Natural killer cell (primary cell): Measurements from ENCODE around the gene ADRA1B. TPM values are rescaled to one million over a fixed set of nuclear protein-coding genes. Genes with fewer than 3 reads are reported as not detected.

Experiments used
- ATAC-seq, 3 donors: fragments of 150-1000 bp in 2 of 3; fragments of 200-7000 bp in 1 of 3; cut with Tn5 transposase; 1 replicate in 1 of 3; 2 replicates in 2 of 3; pipeline ENCODE4 v1.10.0; 2021; ENCODE audit warnings: mild to moderate bottlenecking in 2 of 3, moderate library complexity in 2 of 3
- DNase-seq, 2 donors: peaks; one replicate each; pipeline versions ENCODE4 v3.0.0 to v3.0.0-alpha.2; 2013 to 2021; ENCODE audit warnings: mixed read lengths in 1 of 2
- H3K27ac ChIP-seq: one replicate; pipeline ENCODE4 v1.5.1; 2013; ENCODE audit warnings: mild to moderate bottlenecking, low read length
- H3K27me3 ChIP-seq: one replicate; pipeline ENCODE4 v1.6.1; 2013; ENCODE audit warnings: low read length; ENCODE audit not compliant: control insufficient read depth, insufficient read depth
- H3K36me3 ChIP-seq: one replicate; pipeline ENCODE4 v1.6.1; 2013; ENCODE audit warnings: low read length; ENCODE audit not compliant: control insufficient read depth, insufficient read depth
- H3K4me1 ChIP-seq: one replicate; pipeline ENCODE4 v1.6.1; 2013; ENCODE audit warnings: low read length; ENCODE audit not compliant: control insufficient read depth, insufficient read depth
- H3K4me3 ChIP-seq: one replicate; pipeline ENCODE4 v1.5.1; 2013; ENCODE audit warnings: low read length
- H3K9me3 ChIP-seq: one replicate; pipeline ENCODE4 v1.6.1; 2013; ENCODE audit warnings: low read length; ENCODE audit not compliant: control insufficient read depth, insufficient read depth
- H3K27ac Mint-ChIP-seq, 2 donors: one replicate each; pipeline ENCODE4 v1.8.0; 2022; ENCODE audit warnings: mild to moderate bottlenecking in 2 of 2, mixed read lengths in 2 of 2, moderate library complexity in 1 of 2
- H3K27me3 Mint-ChIP-seq, 2 donors: one replicate each; pipeline ENCODE4 v1.8.0; 2022; ENCODE audit warnings: low read depth in 2 of 2, mixed read lengths in 2 of 2
- H3K36me3 Mint-ChIP-seq: one replicate; pipeline ENCODE4 v1.8.0; 2022; ENCODE audit warnings: mixed read lengths
- H3K4me1 Mint-ChIP-seq, 2 donors: one replicate each; pipeline ENCODE4 v1.8.0; 2022; ENCODE audit warnings: mixed read lengths in 2 of 2
- H3K4me3 Mint-ChIP-seq: one replicate; pipeline ENCODE4 v1.8.0; 2022; ENCODE audit warnings: mild to moderate bottlenecking, moderate library complexity, mixed read lengths
- H3K9me3 Mint-ChIP-seq, 2 donors: one replicate each; pipeline ENCODE4 v1.8.0; 2022; ENCODE audit warnings: mixed read lengths in 2 of 2
- WGBS: methylation state at CpG from one replicate; pipeline ENCODE4 v1.1.7; 2013; ENCODE audit warnings: missing lambda C conversion rate; ENCODE audit not compliant: insufficient coverage; 5-methylcytosine and 5-hydroxymethylcytosine counted together
- intact Hi-C: fragments of 100-400 bp; cut with micrococcal nuclease; formaldehyde crosslinking; loops from one replicate; pipeline ENCODE4 v1.14.2; 2022
- total RNA-seq, 4 donors: library from RNA; stranded (reverse); fragments of 120-200 nt in 1 of 4; gene quantifications; one replicate each; pipeline versions ENCODE4 v1.2.3 to v1.2.4, GENCODE V29; 2013 to 2022
- TF ChIP-seq, protein P1 (sequence below): fragments of 200-600 bp; IDR thresholded peaks from one replicate; pipeline ENCODE4 v1.8.0; 2022; ENCODE audit warnings: antibody characterized with exemption

Gene ADRA1B
- total RNA-seq, 3 donors from 2014 or later (not counting 1 experiment from before 2014, with no cell fraction given) = not detected

DNA sequence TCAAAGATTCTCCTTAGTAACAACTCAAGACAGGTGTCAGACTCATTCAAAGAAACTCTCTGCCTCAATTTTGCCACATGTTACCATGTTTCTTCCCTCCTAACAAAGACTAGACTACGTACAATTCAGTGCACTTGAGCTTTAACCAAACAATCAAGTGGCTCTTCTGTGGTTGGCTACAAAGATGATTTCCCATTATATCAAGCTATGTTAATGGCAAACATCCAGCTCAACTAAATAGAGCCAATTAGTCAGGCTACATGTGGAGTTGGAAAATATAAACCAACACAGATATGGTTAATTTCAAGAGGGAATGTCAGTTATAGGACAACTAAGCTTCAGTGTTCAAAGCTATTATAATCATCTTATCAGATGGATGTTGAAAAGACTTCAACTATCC, 29.2 kb upstream of the ADRA1B start:
- no peaks in the 10 kb centered on the region for H3K36me3 Mint-ChIP-seq
- H3K9me3 ChIP-seq = no peaks in the 10 kb centered on the region
- DNase-seq (no peak), ATAC-seq (no peak)
- no peak overlapping the region for H3K27ac Mint-ChIP-seq
- 79% methylated on average over 1 of the region's 1 CpG for WGBS
- no peaks in the 10 kb centered on the region for H3K27me3 ChIP-seq
- no peak overlapping the region for H3K4me3 ChIP-seq
- H3K4me1 ChIP-seq = no peaks in the 10 kb centered on the region
- no peak overlapping the region for H3K4me3 Mint-ChIP-seq
- no peaks in the 10 kb centered on the region for H3K4me1 Mint-ChIP-seq
- no peaks in the 10 kb centered on the region for H3K36me3 ChIP-seq
- H3K9me3 Mint-ChIP-seq = peaks cover 0 to 2% of the 10 kb centered on the region in 2 donors
- H3K27me3 Mint-ChIP-seq = peaks cover 7 to 18% of the 10 kb centered on the region in 2 donors
- TF ChIP-seq, protein P1, sequence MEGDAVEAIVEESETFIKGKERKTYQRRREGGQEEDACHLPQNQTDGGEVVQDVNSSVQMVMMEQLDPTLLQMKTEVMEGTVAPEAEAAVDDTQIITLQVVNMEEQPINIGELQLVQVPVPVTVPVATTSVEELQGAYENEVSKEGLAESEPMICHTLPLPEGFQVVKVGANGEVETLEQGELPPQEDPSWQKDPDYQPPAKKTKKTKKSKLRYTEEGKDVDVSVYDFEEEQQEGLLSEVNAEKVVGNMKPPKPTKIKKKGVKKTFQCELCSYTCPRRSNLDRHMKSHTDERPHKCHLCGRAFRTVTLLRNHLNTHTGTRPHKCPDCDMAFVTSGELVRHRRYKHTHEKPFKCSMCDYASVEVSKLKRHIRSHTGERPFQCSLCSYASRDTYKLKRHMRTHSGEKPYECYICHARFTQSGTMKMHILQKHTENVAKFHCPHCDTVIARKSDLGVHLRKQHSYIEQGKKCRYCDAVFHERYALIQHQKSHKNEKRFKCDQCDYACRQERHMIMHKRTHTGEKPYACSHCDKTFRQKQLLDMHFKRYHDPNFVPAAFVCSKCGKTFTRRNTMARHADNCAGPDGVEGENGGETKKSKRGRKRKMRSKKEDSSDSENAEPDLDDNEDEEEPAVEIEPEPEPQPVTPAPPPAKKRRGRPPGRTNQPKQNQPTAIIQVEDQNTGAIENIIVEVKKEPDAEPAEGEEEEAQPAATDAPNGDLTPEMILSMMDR = no peak
- intact Hi-C loops = no loop called here
- no peak overlapping the region for H3K27ac ChIP-seq

DNA sequence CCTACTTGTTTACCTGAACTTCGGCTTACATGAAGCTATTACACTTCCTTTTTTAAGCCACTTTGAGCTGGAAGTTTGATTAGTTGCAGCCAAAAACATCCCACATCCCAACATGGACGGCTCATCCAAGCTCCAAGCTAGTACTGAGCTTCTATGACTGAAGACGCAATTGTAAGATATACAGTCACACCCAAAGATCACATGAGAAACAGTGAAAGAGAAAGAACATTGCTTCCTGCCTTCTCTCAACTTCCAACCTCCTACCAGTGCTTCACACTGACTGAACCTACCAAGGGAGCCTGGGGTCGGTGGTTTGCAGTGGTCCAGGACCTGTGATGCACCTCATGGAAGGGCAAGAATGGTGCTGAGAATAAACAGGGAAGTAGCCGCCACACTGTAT, 27.4 kb upstream of the ADRA1B start:
- Histone ChIP-seq H3K4me1 (no peaks in the 10 kb centered on the region), H3K27me3 (no peaks in the 10 kb centered on the region), H3K27ac (no peak overlapping the region), H3K4me3 (no peak overlapping the region), H3K36me3 (no peaks in the 10 kb centered on the region), H3K9me3 (no peaks in the 10 kb centered on the region)
- TF ChIP-seq, protein P1 = no peak
- no peak overlapping the region for H3K27ac Mint-ChIP-seq
- H3K4me1 Mint-ChIP-seq = no peaks in the 10 kb centered on the region
- no peaks in the 10 kb centered on the region for H3K36me3 Mint-ChIP-seq
- intact Hi-C loops = no loop called here
- H3K9me3 Mint-ChIP-seq = peaks cover 0 to 2% of the 10 kb centered on the region in 2 donors
- 83% methylated on average over 5 of the region's 5 CpGs for WGBS
- DNase-seq = no peak
- no peak overlapping the region for H3K4me3 Mint-ChIP-seq
- peaks cover 6 to 18% of the 10 kb centered on the region in 2 donors for H3K27me3 Mint-ChIP-seq
- no peak for ATAC-seq

DNA sequence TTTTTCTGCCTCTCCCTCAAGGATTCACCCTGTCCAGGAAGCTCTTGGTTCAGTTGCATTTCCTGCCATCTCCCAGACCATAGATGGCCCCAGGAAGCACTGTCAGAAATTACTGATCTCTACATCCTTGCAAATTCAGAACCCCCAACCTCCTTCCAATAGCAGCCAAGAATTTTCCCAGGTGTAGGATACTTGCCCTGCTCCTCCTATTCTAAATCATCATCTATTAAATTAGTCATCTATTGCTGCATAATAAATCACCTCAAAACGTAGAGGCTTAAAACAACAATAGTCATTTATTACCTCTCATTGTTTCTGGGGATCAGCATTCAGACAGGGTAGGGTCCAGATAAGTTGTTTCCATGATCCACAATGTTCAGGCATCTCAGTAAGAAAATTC, 26.1 kb upstream of the ADRA1B start:
- H3K36me3 Mint-ChIP-seq = no peaks in the 10 kb centered on the region
- Histone ChIP-seq H3K27me3 (no peaks in the 10 kb centered on the region), H3K27ac (no peak overlapping the region), H3K4me1 (no peaks in the 10 kb centered on the region), H3K36me3 (no peaks in the 10 kb centered on the region), H3K9me3 (no peaks in the 10 kb centered on the region), H3K4me3 (no peak overlapping the region)
- no peak overlapping the region for H3K4me3 Mint-ChIP-seq
- intact Hi-C loops = no loop called here
- H3K27me3 Mint-ChIP-seq = peaks cover 6 to 18% of the 10 kb centered on the region in 2 donors
- no peak for ATAC-seq
- TF ChIP-seq, protein P1 = no peak
- peaks cover 0 to 2% of the 10 kb centered on the region in 2 donors for H3K9me3 Mint-ChIP-seq
- no peaks in the 10 kb centered on the region for H3K4me1 Mint-ChIP-seq
- WGBS = 56% methylated on average over 1 of the region's 1 CpG
- DNase-seq = no peak
- no peak overlapping the region for H3K27ac Mint-ChIP-seq

DNA sequence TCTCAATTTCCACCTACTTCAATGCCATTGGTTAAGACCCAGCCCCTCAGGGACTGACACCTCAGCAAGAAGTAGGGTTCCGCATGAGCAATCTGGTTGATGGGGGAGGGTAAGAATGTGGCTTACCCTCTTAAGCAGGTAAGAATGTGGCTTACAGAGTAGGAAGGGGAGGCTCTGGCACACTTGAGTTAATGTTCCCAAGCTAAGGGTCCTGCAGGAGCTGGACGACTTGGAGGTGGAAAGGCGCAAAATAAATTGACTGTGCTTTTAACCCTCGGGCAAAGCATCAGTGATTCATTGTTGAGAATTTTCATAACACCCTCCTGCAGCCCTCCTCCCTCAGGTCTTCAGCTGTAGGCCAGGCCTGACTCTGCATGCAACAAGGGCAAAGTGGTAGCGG, 24.9 kb upstream of the ADRA1B start:
- H3K27ac Mint-ChIP-seq = no peak overlapping the region
- H3K9me3 Mint-ChIP-seq = peaks cover 0 to 2% of the 10 kb centered on the region in 2 donors
- TF ChIP-seq, protein P1 = no peak
- intact Hi-C loops = no loop called here
- H3K36me3 ChIP-seq = no peaks in the 10 kb centered on the region
- no peak for ATAC-seq
- no peaks in the 10 kb centered on the region for H3K4me1 ChIP-seq
- H3K36me3 Mint-ChIP-seq = no peaks in the 10 kb centered on the region
- H3K4me3 ChIP-seq = no peak overlapping the region
- H3K4me3 Mint-ChIP-seq = no peak overlapping the region
- no peaks in the 10 kb centered on the region for H3K4me1 Mint-ChIP-seq
- no peaks in the 10 kb centered on the region for H3K9me3 ChIP-seq
- H3K27me3 ChIP-seq = no peaks in the 10 kb centered on the region
- no peak for DNase-seq
- WGBS = 96% methylated on average over 5 of the region's 5 CpGs
- H3K27ac ChIP-seq = no peak overlapping the region
- peaks cover 6 to 18% of the 10 kb centered on the region in 2 donors for H3K27me3 Mint-ChIP-seq
